HEK293T (cell line): ENCODE measurements around the gene GRB7.

ENCODE experiments used
- CTCF ChIA-PET: fragments of 350-600 bp; formaldehyde crosslinking; extraction: SDS; loops from one replicate; lab custom pipeline; 2021; ENCODE audit warnings: antibody characterized with exemption, inconsistent platforms; lab: Yijun Ruan, JAX
- POLR2A ChIA-PET: fragments of 350-600 bp; formaldehyde crosslinking; extraction: SDS; loops from one replicate; lab custom pipeline; 2020; ENCODE audit warnings: antibody characterized with exemption, inconsistent platforms; lab: Yijun Ruan, JAX
- DNase-seq: peaks from one replicate; pipeline ENCODE4 v3.0.0; 2012; ENCODE audit warnings: mixed read lengths; ENCODE audit errors: extremely low spot score
- ARNT ChIP-seq: fragments of 450-650 bp; IDR thresholded peaks from 2 replicates; pipeline ENCODE4 v1.6.1; 2017; ENCODE audit warnings: mild to moderate bottlenecking
- BHLHE40 ChIP-seq: fragments of 450-650 bp; IDR thresholded peaks from 2 replicates; pipeline ENCODE4 v1.6.1; 2016; ENCODE audit warnings: mild to moderate bottlenecking, moderate library complexity, borderline replicate concordance
- CTBP1 ChIP-seq: fragments of 450-650 bp; IDR thresholded peaks from 2 replicates; pipeline ENCODE4 v1.6.1; 2016; ENCODE audit warnings: borderline replicate concordance
- ELF4 ChIP-seq: fragments of 450-650 bp; IDR thresholded peaks from 2 replicates; pipeline ENCODE4 v1.6.1; 2017; ENCODE audit warnings: antibody characterized with exemption
- FOXA1 ChIP-seq: fragments of 450-650 bp; IDR thresholded peaks from 2 replicates; pipeline ENCODE4 v1.6.1; 2016; ENCODE audit warnings: mild to moderate bottlenecking
- FOXK2 ChIP-seq: fragments of 450-650 bp; IDR thresholded peaks from 2 replicates; pipeline ENCODE4 v1.6.1; 2016; ENCODE audit warnings: mild to moderate bottlenecking
- FOXM1 ChIP-seq: fragments of 450-650 bp; IDR thresholded peaks from 2 replicates; pipeline ENCODE4 v1.6.1; 2017; ENCODE audit warnings: mild to moderate bottlenecking, borderline replicate concordance
- HDGF ChIP-seq: fragments of 450-650 bp; IDR thresholded peaks from 2 replicates; pipeline ENCODE4 v1.6.1; 2017; ENCODE audit warnings: antibody characterized with exemption, borderline replicate concordance
- L3MBTL2 ChIP-seq: fragments of 450-650 bp; conservative IDR thresholded peaks from 2 replicates; pipeline ENCODE4 v1.6.1; 2016; ENCODE audit warnings: mild to moderate bottlenecking
- LEF1 ChIP-seq: fragments of 450-650 bp; IDR thresholded peaks from 2 replicates; pipeline ENCODE4 v1.6.1; 2017; ENCODE audit warnings: mild to moderate bottlenecking, borderline replicate concordance
- NFRKB ChIP-seq: fragments of 450-650 bp; IDR thresholded peaks from 2 replicates; pipeline ENCODE4 v1.6.1; 2016; ENCODE audit warnings: mild to moderate bottlenecking, moderate library complexity
- PKNOX1 ChIP-seq: fragments of 450-650 bp; IDR thresholded peaks from 2 replicates; pipeline ENCODE4 v1.6.1; 2016
- SP1 ChIP-seq: fragments of 450-650 bp; IDR thresholded peaks from 2 replicates; pipeline ENCODE4 v1.6.1; 2017
- SUZ12 ChIP-seq: fragments of 450-650 bp; IDR thresholded peaks from 2 replicates; pipeline ENCODE4 v1.6.1; 2016; ENCODE audit warnings: mild to moderate bottlenecking
- TARDBP ChIP-seq: fragments of 450-650 bp; IDR thresholded peaks from 2 replicates; pipeline ENCODE4 v1.6.1; 2016
- ZNF384 ChIP-seq: fragments of 450-650 bp; IDR thresholded peaks from 2 replicates; pipeline ENCODE4 v1.6.1; 2016

The GRB7 gene

GRCh38 chr17:39705786-39706348 is 31.9 kb upstream of the GRB7 start:
- CTCF ChIA-PET, result interaction anchor here (0.5 to 1.4 kb wide), 2 partner anchors 84 to 146 kb away, joined by 3 to 4 read pairs; no protein-coding TSS in a partner anchor
- POLR2A ChIA-PET, result interaction anchor here (1.2 to 1.5 kb wide), 2 partner anchors 18 to 24 kb away, joined by 4 to 5 read pairs; partner anchors contain the start of gene PGAP3
- DNase-seq, result no peak
- TF ChIP-seq ARNT (no peak), ZNF384 (no peak), SUZ12 (no peak), CTBP1 (no peak), LEF1 (no peak), PKNOX1 (no peak), FOXM1 (no peak), TARDBP (no peak), FOXA1 (no peak), FOXK2 (no peak), ELF4 (no peak), L3MBTL2 (no peak), HDGF (no peak), BHLHE40 (no peak), SP1 (no peak), NFRKB (no peak)

- no peak for TF ChIP-seq PKNOX1
- TF ChIP-seq HDGF, result no peak
- no peak for TF ChIP-seq ELF4
- no peak for TF ChIP-seq NFRKB
- no peak for TF ChIP-seq ZNF384
- no peak for TF ChIP-seq TARDBP
- TF ChIP-seq LEF1, result no peak
- TF ChIP-seq L3MBTL2, result no peak
- no peak for TF ChIP-seq SUZ12
- no peak for TF ChIP-seq CTBP1
- TF ChIP-seq BHLHE40, result no peak
- no peak for TF ChIP-seq ARNT
- TF ChIP-seq FOXM1, result no peak
- no peak for TF ChIP-seq FOXK2
- no peak for TF ChIP-seq FOXA1
- TF ChIP-seq SP1, result no peak
- no peak for DNase-seq
- ChIA-PET POLR2A (no interaction called here), CTCF (interaction anchor here (1.4 kb wide), 1 partner anchor 85 kb away, joined by 4 read pairs; no protein-coding TSS in a partner anchor)
Measured at GRCh38 chr17:39706383-39706782, 31.4 kb upstream of the GRB7 start.

- TF ChIP-seq BHLHE40 (no peak), CTBP1 (no peak), SUZ12 (no peak), FOXA1 (no peak), ELF4 (no peak), NFRKB (no peak), HDGF (no peak), TARDBP (no peak), FOXK2 (no peak), FOXM1 (no peak)
- ChIA-PET CTCF (interaction anchor here (1.4 kb wide), 1 partner anchor 85 kb away, joined by 4 read pairs; no protein-coding TSS in a partner anchor), POLR2A (no interaction called here)
- no peak for DNase-seq
Measured at GRCh38 chr17:39706921-39707337, 30.8 kb upstream of the GRB7 start.

GRCh38 chr17:39709319-39709997 is 28.3 kb upstream of the GRB7 start:
- DNase-seq, result no peak
- ChIA-PET POLR2A (interaction anchor here (1.1 to 3.6 kb wide), 2 partner anchors 9 to 21 kb away, joined by 4 to 15 read pairs; partner anchors contain the start of genes ERBB2 and PGAP3), CTCF (no interaction called here)

More at GRCh38 chr17:39709319-39709997, 28.3 kb upstream of the GRB7 start:
- TF ChIP-seq CTBP1, result no peak
- TF ChIP-seq TARDBP, result no peak
- no peak for TF ChIP-seq SP1
- no peak for TF ChIP-seq PKNOX1
- TF ChIP-seq FOXA1, result no peak
- no peak for TF ChIP-seq BHLHE40
- TF ChIP-seq ELF4, result no peak
- no peak for TF ChIP-seq ARNT
- no peak for TF ChIP-seq LEF1
- TF ChIP-seq L3MBTL2, result no peak
- no peak for TF ChIP-seq SUZ12
- TF ChIP-seq ZNF384, result no peak
- no peak for TF ChIP-seq NFRKB
- TF ChIP-seq FOXK2, result no peak
- no peak for TF ChIP-seq HDGF
- no peak for TF ChIP-seq FOXM1
